ENCODE results near the gene FOXP1. TPM values are rescaled to one million over a fixed set of nuclear protein-coding genes. Genes with fewer than 3 reads are reported as not detected.

FOXP1 gene
- total RNA-seq, 1 donor from 2014 or later: 128 TPM

DNA sequence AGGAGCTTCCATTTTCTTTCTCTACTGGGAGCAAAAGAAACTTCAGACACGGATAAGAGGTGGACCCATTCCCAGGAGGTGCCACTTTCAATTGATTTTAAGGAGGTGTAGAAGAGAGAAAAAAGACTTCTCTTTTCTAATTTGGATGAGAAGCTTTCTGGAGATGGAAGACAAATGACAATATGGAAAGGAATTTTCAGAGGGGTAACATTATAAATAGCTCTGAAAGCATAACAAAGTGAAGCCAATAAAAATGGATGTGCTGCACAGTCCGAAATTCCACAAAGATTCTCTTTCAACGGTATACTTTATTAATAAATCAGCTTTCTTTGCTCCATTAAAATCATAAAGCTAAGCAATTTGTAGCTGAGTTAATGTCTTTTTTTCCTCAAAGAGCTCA is 663.9 kb downstream of the FOXP1 start:
- DNase-seq (ENCODE audit: low spot score): no peak

DNA sequence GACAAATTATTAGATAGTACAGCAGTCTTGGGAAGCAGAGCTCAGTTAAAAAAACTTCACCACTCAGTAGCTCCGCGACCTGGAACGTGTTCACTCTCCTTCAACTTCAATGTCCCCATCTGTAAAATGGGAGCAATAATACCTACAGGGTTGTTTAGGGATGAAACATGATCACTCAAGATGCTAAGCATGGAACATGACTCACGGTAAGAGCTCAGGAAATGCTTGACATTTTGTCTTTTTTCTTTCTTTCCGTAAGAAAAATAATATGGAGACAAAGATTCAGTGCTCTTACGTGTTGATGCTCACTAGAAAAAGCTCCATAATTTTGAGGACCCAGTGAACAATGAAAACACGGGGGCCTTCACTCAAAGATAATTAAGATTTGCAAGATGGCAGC is 664.4 kb downstream of the FOXP1 start:
- DNase-seq (ENCODE audit: low spot score): no peak

DNA sequence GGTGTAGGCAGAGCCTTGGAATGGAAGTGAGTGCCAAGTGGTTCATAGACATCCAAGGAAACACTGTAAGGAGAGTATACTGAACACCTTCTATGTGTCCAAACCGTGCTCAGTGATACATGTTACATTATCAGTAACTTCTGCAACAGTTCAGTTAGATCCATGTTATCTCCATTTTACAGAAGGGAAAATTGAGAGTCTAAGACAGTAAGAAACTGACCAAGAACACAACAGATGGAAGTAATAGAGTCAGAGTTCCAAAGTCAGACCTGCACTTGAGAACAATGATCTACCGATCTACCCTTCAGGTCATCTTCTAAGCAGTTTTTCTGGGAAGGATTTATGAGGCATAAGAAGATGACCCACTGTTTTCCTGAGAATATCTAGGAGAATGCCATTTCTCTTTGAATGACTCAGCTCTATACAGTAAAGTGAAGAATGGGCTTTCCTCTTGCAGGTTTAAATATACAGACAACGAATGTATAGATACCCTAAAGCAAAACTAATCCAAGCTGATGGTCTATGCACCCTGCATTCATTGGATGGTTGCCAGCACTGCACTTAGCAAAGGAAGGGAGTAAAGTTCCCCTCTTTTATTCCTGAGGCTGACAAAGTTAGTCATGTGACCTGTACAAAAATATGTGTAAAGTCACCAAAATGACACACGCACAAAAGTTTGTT is 667.0 kb downstream of the FOXP1 start:
- DNase-seq (ENCODE audit: low spot score): no peak

DNA sequence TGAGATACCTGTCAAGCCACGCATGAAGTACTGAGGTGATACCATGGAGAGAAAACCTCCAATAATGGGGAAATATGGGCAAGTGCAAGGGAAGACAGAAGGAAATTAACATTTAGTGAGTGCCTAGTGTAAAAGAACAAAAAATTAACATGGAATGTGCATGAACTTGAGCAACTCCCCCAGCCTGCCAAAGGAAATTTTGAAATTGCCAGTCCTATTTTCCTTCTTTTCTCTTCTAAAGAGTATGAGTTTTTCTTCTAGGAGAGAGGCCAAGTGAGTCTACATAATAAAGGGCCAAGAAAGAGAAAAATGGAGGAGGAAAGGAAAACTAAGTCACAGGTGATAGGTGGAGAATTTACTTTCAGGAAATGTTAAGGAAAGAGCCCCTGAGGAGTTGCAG is 668.7 kb downstream of the FOXP1 start:
- no peak for DNase-seq (ENCODE audit: low spot score)

DNA sequence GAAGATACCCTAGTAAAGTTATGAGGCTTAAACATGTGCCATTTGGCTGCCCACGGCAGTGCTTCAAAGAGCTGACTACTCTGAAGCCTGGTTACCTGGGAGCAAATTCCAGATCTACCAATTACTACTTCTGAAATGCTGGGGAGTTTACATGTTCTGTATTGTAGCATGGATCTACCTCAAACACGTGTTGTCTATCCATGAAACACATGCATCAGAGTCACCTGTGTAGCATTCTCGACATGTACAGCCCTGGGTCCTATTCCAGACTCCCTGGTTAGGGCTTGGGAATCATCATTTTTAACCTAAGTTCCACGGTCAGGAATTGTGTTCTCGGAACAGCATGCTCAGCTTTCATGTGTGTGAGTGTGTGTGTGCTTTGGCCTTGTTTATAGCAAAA is 671.8 kb downstream of the FOXP1 start:
- DNase-seq (ENCODE audit: low spot score): no peak

DNA sequence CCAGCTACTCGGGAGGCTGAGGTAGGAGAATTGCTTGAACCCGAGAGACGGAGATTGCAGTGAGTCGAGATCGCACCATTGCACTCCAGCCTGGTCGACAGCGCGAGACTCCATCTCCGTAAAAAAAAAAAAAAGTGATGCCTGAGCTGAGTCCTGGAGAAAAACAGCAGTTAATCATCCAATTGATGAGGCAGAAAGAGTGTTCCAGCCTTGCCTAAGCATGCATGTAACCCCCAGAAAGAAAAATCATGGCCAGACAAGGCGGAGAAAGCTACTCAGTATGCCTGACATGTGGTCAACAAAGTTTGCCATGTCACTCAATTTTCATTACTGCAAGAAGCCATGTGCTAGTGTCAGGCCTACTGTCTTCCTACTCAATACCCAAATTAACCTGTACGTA is 678.0 kb downstream of the FOXP1 start:
- DNase-seq (ENCODE audit: low spot score): no peak

Other genes with a start within 250 kb of the FOXP1 start
- 22.6 TPM for gene EIF4E3, start 141.7 kb upstream of the FOXP1 start, total RNA-seq
- 4.5 TPM for gene GPR27, start 170.1 kb upstream of the FOXP1 start, total RNA-seq
- gene PROK2, start 201.4 kb upstream of the FOXP1 start, total RNA-seq: not detected